IPS DF 4.7 (cell line): ENCODE data around the gene ANTKMT.

Experiments used
- DNase-seq: peaks from one replicate; pipeline ENCODE4 v3.0.0-alpha.2; 2013; ENCODE audit warnings: low spot score; ENCODE audit errors: extremely low read depth

Gene ANTKMT

DNA sequence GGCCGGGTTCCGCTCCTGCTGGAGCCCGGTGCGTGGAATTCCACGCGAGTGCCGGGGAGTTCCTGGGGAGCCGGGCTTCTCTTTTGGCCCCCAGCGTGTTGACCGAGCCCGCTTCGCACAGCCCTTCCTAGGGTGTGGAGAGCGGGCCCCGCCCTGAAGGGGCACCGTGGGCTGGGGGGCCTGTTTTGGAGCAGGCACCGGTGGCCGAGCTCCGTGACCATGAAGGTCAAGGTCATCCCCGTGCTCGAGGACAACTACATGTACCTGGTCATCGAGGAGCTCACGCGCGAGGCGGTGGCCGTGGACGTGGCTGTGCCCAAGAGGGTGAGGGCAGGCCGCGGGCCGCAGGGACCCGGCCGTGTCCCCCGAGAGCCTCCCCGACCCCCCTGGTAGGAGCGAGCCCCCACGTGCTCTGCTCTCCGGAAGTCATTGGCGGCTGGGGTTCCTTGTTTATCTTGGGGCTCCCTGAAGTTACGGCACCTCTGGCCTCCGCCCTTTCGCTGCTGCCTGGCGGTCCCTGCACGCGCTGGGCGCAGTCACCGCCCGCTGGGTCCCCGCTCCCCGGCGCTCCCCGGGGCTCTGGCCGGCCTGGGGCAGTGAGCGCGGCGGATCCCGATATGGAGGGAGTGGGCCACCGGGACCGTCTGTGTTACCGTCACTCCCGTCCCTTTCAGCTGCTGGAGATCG lies 6.5 kb downstream of the ANTKMT start:
- DNase-seq, result no peak

DNA sequence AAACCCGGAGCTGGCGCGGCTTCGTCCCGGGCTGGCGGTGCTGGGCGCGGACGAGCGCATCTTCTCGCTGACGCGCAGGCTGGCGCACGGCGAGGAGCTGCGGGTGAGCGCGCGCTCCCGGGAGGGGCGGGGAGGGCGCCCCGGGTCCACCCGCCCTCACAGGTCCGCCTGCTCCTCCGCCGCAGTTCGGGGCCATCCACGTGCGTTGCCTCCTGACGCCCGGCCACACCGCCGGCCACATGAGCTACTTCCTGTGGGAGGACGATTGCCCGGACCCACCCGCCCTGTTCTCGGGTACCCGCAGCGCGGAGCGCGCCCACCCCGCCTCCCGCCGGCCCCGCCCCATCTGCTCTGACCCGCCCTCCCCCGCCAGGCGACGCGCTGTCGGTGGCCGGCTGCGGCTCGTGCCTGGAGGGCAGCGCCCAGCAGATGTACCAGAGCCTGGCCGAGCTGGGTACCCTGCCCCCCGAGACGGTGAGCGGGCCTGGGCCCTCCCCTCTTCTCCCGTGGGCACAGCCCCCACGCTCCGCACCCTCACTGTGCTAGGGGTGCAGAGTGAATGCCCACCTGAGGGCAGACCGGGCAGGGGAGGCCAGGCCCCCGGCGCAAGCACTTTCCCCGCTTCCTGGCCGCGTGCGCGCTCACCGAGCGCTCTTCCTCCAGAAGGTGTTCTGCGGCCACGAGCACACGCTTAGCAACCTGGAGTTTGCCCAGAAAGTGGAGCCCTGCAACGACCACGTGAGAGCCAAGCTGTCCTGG lies 7.4 kb downstream of the ANTKMT start:
- no peak for DNase-seq

GRCh38 chr16:728890-729744 lies 8.2 kb downstream of the ANTKMT start:
- DNase-seq, result no peak

- DNase-seq, result no peak
These were observed 9.1 kb downstream of the ANTKMT start for GRCh38 chr16:729768-730665.

GRCh38 chr16:730666-731509 lies 9.9 kb downstream of the ANTKMT start:
- no peak for DNase-seq

DNA sequence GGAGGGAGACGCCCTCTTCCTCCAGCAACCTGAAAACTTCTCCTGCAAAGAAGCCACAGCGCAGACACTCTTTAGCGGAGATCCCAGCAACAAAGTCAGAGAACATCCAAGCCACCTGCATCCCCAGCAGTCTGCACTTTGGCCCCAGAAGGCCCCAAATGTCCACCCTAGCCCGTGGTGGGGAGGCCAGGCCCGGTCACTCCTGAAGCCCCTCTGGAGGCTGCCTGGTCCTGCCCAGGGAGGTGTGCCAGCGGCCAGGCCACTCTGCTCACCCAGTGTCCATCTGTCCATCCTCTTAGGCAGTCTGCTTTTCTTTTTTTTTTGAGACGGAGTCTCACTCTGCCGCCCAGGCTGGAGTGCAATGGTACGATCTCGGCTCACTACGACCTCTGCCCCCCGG lies 11.4 kb downstream of the ANTKMT start:
- no peak for DNase-seq

DNA sequence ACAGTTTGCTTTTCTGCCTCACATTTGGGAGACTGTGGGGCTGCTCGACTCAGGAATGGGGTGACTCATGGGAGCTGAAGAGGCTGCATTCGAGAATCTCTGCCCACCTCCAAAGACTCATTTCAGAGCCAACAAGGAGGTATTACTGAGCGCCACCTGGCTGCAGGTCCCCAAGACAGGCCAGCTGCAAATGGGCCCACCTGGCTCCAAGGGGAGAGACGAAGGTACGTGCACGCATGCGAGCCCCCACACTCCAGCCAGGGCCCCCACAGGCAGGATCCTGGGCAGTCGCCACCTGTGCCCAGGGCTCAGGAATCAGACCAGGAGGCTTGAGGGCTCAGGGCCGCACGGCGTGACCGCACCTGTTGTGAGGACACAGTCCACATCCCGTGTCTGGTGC lies 12.0 kb downstream of the ANTKMT start:
- DNase-seq, result no peak

DNA sequence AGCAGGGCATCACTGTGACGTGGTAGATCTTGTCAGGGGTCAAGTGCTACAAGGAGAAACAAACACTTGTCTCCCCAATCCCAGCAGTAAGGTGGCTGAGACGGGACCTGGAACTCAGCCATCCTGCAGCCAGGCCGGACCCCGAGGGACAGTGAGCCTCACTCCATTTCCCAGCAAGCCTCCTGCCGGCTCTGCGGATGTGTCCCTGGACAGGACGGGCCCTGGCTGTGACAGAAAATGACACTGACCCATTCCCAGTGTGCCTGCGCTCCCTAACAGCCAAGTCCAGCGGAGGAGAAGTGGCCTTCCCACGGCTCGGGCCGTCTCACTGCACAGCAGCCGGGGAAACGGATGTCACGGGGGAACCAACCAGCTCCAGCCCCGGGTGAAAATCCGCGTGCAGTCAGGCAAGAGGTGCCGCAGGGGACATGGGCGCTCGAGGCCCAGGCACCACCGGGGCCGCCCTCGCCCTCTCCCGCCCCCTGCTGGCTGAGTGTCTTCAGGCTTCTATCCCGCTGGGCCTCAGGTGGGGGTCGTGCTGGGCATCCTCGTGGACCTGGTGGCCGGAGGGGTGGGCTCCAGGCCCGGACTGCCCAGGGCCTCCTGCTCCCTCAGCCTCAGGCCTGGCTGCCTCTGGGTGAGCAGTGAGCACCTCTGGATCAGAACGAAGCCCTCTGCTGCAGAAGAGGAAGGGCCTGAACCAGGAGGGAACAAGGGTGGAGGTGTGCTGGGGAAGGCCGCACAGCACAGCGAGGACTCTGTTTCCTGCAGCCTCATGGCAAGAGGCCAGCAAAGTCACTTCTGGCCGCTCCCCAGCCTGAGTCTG lies 12.6 kb downstream of the ANTKMT start:
- no peak for DNase-seq

GRCh38 chr16:734208-734980 lies 13.4 kb downstream of the ANTKMT start:
- no peak for DNase-seq

GRCh38 chr16:734981-735881 lies 14.3 kb downstream of the ANTKMT start:
- no peak for DNase-seq

- no peak for DNase-seq
These were observed 15.1 kb downstream of the ANTKMT start for GRCh38 chr16:735982-736453.

GRCh38 chr16:736936-737481 lies 16.1 kb downstream of the ANTKMT start:
- no peak for DNase-seq

GRCh38 chr16:739560-740458 lies 18.9 kb downstream of the ANTKMT start:
- DNase-seq, result no peak

DNA sequence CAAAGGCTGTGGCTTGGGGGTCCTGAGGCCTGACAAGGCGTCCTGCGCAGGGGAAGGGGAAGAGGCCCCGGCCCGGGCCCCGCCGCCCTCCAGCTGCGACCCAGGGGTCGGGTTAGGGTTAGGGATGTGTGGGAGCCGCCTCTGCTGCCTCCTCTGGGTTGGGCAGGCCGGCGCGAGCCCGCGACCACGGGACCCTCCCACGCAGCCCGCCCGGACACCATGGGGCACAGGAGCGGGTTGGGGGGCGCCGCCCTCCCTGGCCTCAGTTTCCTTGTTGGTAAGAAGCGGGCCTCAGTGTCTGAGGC lies 19.5 kb downstream of the ANTKMT start:
- no peak for DNase-seq

GRCh38 chr16:740764-741505 lies 20.0 kb downstream of the ANTKMT start, which contains the start of gene CIAO3:
TSS of gene CIAO3 (minus strand) at chr16:740997. CDS start at chr16:740985, 12 bp downstream.
- DNase-seq, result no peak
